Stimulated activated CD4-positive, alpha-beta T cell treated with anti-CD3 and anti-CD28 coated beads, Interleukin-15, amount 100 ng/mL, for 48 hours (primary cell): ENCODE results near the gene SLC25A13.
A peak's percentile ranks its signal among the peaks of the same experiment; 100 is the strongest.

Experiments used
- DNase-seq, 2 donors: peaks; one replicate each; pipeline ENCODE4 v3.0.0-alpha.2; 2020; ENCODE audit warnings: low read depth in 2 of 2

SLC25A13 gene

DNA sequence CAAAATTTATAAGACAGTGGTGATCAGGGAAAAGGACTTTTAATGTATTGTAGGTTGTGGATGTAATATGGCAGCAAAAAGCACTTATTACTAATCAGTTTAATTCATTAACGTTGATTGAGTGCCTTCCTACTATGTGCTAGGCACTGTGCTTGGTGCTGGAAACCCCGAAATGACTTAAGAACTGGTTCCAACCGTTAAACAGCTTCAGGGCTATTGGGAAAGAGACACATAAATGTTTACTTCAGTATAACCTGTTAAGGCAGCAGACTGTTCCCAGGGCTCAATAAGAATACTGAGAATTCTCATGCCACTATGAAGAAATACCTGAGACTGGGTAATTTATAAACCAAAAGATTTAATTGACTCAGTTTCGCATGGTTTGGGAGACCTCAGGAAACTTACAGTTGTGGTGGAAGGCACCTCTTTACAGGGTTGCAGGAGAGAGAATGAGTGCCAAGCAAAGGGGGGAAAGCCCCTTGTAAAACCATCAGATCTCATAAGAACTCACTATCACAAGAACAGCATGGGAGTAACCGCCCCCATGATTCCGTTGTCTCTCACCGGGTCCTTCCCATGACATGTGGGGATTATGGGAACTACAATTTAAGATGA is 1.1 kb upstream of the SLC25A13 start:
- DNase-seq = no peak

GRCh38 chr7:96322373-96322695 is 436 bp upstream of the SLC25A13 start:
- peak in 1 of 2 donors; percentile 13 for DNase-seq

GRCh38 chr7:96321031-96321657 is 754 bp downstream of the SLC25A13 start:
- DNase-seq = peak; percentile 30 to 43

GRCh38 chr7:96320442-96320841 is 1.5 kb downstream of the SLC25A13 start:
- no peak for DNase-seq

DNA sequence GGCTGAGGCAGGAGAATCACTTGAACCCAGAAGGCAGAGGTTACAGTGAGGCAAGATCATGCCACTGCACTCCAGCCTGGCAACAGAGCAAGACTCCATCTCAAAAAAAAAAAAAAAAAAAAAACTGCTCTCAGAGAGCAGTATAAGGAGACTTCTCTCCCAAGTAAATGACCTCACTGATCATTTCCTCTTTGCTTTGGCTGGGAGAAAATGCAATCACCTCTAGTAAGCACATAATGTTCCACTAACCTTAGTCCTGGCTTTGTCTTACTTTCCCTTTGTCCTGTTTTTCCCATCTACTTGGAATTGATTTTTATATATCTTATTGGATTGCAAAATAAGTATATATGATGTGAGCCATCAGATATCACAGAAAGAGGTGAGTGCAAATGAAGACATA is 2.5 kb downstream of the SLC25A13 start:
- DNase-seq = no peak

DNA sequence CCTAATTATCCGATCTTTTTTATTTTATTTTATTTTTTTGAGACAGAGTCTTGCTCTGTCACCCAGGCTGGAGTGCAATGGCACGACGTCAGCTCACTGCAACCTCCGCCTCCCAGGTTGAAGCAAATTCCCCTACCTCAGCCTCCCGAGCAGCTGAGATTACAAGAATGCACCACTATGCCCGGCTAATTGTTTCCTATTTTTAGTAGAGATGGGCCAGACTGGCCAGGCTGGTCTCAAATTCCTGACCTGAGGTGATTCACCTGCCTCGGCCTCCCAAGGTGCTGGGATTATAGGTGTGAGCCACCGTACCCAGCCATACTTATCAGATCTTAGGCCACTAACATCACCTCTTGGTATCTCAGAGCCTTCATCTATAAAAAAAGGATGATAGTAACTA is 4.9 kb downstream of the SLC25A13 start:
- no peak for DNase-seq

GRCh38 chr7:96315125-96315512 is 6.8 kb downstream of the SLC25A13 start:
- no peak for DNase-seq

- DNase-seq = no peak
Observed at GRCh38 chr7:96314402-96315124, 7.3 kb downstream of the SLC25A13 start.

- no peak for DNase-seq
Observed at GRCh38 chr7:96313940-96314339, 8.0 kb downstream of the SLC25A13 start.

- DNase-seq = no peak
Observed at GRCh38 chr7:96312502-96312901, 9.4 kb downstream of the SLC25A13 start.

DNA sequence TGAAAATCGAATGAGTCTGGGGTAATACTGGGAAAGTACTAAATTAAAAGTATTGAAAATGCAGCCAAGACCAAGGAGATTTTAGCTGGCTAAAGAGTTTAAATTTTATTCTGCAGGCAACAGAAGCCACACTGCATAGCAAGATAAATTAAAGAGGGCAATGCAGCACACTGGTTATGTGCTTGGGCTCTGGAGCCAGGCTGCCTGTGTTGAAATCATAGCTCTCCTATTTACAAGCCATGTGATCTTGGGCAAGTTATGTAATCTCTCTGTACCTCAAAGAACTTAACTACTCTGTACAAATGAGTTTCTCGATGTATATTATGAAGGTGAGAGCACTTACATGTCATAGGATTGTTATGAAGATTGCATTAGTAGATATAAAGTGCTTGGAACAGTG is 9.9 kb downstream of the SLC25A13 start:
- DNase-seq = no peak

DNA sequence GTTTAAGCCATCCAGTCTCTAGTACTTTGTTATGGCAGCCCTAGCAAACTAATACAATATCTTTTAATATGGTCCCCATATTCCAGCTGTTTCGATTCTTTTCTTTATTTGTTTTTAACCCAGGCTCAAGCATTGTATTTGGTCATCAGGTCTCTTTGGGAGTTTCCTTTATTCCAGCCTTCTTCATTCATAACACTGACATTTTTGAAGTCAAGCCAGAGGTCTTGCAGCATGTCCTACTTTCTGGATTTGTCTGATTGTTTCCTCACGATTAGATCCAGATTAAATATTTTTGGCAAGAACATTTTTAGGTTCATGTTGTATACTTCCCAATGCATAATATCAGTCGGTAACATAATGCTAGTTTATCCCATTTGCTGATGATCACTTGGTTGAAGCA is 11.8 kb downstream of the SLC25A13 start:
- DNase-seq = no peak

DNA sequence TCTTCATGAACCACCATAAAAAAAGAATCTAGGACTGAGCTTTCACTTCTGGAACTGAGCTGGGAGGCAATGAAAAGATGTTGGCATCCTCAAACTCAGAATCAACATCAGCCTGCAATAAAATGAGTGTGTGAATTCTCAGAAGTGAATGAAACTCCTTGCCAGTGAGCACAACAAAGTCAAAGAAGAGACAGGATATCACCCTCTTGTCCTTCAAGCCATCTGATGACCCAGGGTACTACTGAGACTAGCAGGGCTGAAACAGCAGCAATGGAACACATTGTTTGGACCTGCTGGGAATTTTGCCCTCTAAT is 13.0 kb downstream of the SLC25A13 start:
- no peak for DNase-seq

DNA sequence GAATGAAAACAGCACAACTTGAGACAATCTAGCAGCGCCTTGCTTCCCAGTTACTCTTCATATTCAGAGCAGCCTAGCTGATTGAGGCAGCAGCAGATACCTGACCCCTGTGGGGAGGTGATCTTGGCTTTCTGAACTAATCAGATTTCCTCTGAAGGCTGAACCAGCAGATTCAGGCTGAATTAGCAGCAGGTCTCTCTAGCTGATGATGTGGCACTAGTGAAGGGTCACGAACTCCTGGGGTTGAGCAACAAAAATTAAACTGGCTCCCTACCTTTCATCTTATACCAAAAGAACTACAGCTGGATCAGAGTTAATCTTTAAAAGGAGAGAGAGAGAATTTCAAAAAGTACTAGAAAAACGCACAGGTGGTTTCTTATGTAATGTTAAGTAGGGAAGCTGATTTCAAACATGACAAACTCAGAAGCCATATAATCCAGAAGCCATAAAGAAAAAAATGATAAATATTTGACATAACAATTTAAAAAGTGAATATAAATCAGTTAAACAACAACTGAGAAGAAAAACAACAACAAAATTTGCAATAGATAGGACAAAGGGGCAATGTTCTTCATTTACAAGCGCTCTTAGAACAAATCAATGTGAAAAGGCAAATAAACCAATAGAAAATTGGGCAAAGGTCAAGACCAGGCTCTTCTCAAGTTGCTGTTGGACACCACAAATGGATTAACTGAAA is 13.5 kb downstream of the SLC25A13 start:
- no peak for DNase-seq

GRCh38 chr7:96306385-96307125 is 15.3 kb downstream of the SLC25A13 start:
- DNase-seq = no peak

GRCh38 chr7:96305915-96306314 is 16.0 kb downstream of the SLC25A13 start:
- DNase-seq = no peak

GRCh38 chr7:96304573-96304972 is 17.3 kb downstream of the SLC25A13 start:
- no peak for DNase-seq

- DNase-seq = no peak
Observed at GRCh38 chr7:96303686-96304443, 18.0 kb downstream of the SLC25A13 start.

DNA sequence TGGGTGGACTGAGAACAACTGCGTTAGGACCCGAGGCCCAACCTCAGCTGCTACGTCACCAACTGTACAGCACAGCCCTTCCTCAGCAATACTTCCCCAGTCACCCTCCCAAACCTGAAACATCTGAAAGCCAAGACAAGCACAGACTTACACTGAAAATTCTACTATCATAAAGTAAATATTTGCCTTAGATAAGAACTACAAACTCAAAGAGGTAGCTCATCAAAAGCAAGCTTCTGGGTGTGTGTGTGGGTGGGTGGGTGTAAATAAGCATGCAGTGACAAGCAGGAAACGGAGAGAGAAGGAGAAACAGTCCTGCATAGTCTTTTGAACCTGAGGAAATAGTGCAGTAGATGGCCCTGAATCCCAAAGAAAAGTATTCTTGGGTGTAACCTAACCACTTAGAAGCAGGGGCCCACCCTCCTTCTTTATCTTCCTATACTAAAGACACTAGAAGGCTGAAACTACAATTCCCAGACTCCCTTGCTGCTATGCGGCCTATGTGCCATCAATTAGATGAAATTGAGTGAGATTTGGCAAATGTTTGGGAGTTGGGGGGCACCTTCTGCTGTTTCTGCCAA is 18.7 kb downstream of the SLC25A13 start:
- no peak for DNase-seq

DNA sequence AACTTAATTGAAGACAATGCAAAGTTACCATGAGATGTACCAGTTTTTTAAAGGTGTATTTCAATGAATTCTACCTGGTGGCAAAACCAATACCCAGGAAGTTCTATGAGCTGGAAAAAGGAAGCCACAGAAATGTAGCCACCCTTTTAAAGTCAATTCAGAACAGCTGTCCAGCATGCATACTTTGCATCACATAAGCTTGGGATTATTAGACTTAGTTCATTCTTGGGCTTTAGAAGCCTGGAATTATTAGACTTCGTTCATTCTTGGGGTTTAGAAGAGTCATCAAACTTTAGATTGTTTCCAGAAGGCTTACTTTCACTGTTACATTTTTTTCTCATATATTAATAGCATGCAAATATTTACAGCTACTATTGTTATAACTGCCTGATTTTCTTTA is 20.9 kb downstream of the SLC25A13 start:
- no peak for DNase-seq

GRCh38 chr7:96300502-96300901 is 21.4 kb downstream of the SLC25A13 start:
- no peak for DNase-seq
